Measurements from ENCODE around the gene ADAM23. TPM values are rescaled to one million over a fixed set of nuclear protein-coding genes. Genes with fewer than 3 reads are reported as not detected.

The ADAM23 gene
- total and polyA plus RNA-seq, 5 donors from 2014 or later: 0.10 to 0.79 TPM; not detected in 3

- Mint-ChIP-seq H3K27ac (no peak overlapping the region), H3K36me3 (no peaks in the 10 kb centered on the region), H3K9me3 (peaks cover 0 to 2% (median 0%) of the 10 kb centered on the region in 7 donors), H3K4me3 (no peak overlapping the region), H3K4me1 (peaks cover 3 to 11% (median 8%) of the 10 kb centered on the region in 4 donors), H3K27me3 (peaks cover 5% of the 10 kb centered on the region)
- Histone ChIP-seq H3K36me3 (ENCODE audit: control insufficient read depth, insufficient read depth, low read length) (no peaks in the 10 kb centered on the region), H3K4me3 (ENCODE audit: low read depth, low read length) (no peak overlapping the region), H3K4me1 (ENCODE audit: control insufficient read depth, insufficient read depth, low read length, poor library complexity, severe bottlenecking) (no peaks in the 10 kb centered on the region), H3K9me3 (ENCODE audit: control insufficient read depth in 2 of 2, low read length in 2 of 2) (no peaks in the 10 kb centered on the region), H3K27ac (ENCODE audit: insufficient read depth, low read length, poor library complexity, severe bottlenecking) (no peak overlapping the region), H3K27me3 (ENCODE audit: control insufficient read depth, insufficient read depth, low read length) (no peaks in the 10 kb centered on the region)
- ATAC-seq (ENCODE audit: low read depth in 2 of 2) (no peak), DNase-seq (no peak)
These were observed 88.7 kb downstream of the ADAM23 start for GRCh38 chr2:206531996-206532543.

- H3K36me3 Mint-ChIP-seq: no peaks in the 10 kb centered on the region
- no peak overlapping the region for H3K27ac Mint-ChIP-seq
- H3K4me1 ChIP-seq (ENCODE audit: control insufficient read depth, insufficient read depth, low read length, poor library complexity, severe bottlenecking): no peaks in the 10 kb centered on the region
- no peak for ATAC-seq (ENCODE audit: low read depth in 2 of 2)
- no peaks in the 10 kb centered on the region for H3K36me3 ChIP-seq (ENCODE audit: control insufficient read depth, insufficient read depth, low read length)
- H3K4me3 Mint-ChIP-seq: no peak overlapping the region
- no peak overlapping the region for H3K27ac ChIP-seq (ENCODE audit: insufficient read depth, low read length, poor library complexity, severe bottlenecking)
- no peak overlapping the region for H3K4me3 ChIP-seq (ENCODE audit: low read depth, low read length)
- H3K9me3 ChIP-seq (ENCODE audit: control insufficient read depth in 2 of 2, low read length in 2 of 2): no peaks in the 10 kb centered on the region
- DNase-seq: no peak
- H3K9me3 Mint-ChIP-seq: peaks cover 0 to 2% (median 0%) of the 10 kb centered on the region in 7 donors
- H3K4me1 Mint-ChIP-seq: peaks cover 3 to 11% (median 8%) of the 10 kb centered on the region in 4 donors
- H3K27me3 Mint-ChIP-seq: peaks cover 5% of the 10 kb centered on the region
- H3K27me3 ChIP-seq (ENCODE audit: control insufficient read depth, insufficient read depth, low read length): no peaks in the 10 kb centered on the region
These were observed 90.6 kb downstream of the ADAM23 start for GRCh38 chr2:206533977-206534376.

- ATAC-seq (ENCODE audit: low read depth in 2 of 2) (no peak), DNase-seq (no peak)
- no peak overlapping the region for H3K27ac ChIP-seq (ENCODE audit: insufficient read depth, low read length, poor library complexity, severe bottlenecking)
- no peak overlapping the region for H3K4me3 Mint-ChIP-seq
- peaks cover 3 to 10% (median 8%) of the 10 kb centered on the region in 4 donors for H3K4me1 Mint-ChIP-seq
- H3K36me3 Mint-ChIP-seq: no peaks in the 10 kb centered on the region
- H3K36me3 ChIP-seq (ENCODE audit: control insufficient read depth, insufficient read depth, low read length): no peaks in the 10 kb centered on the region
- H3K27me3 Mint-ChIP-seq: peaks cover 5% of the 10 kb centered on the region
- H3K27ac Mint-ChIP-seq: no peak overlapping the region
- H3K4me1 ChIP-seq (ENCODE audit: control insufficient read depth, insufficient read depth, low read length, poor library complexity, severe bottlenecking): no peaks in the 10 kb centered on the region
- no peaks in the 10 kb centered on the region for H3K9me3 ChIP-seq (ENCODE audit: control insufficient read depth in 2 of 2, low read length in 2 of 2)
- no peaks in the 10 kb centered on the region for H3K9me3 Mint-ChIP-seq
- no peaks in the 10 kb centered on the region for H3K27me3 ChIP-seq (ENCODE audit: control insufficient read depth, insufficient read depth, low read length)
- no peak overlapping the region for H3K4me3 ChIP-seq (ENCODE audit: low read depth, low read length)
These were observed 92.1 kb downstream of the ADAM23 start for GRCh38 chr2:206535260-206535986.

- Histone ChIP-seq H3K9me3 (ENCODE audit: control insufficient read depth in 2 of 2, low read length in 2 of 2) (no peaks in the 10 kb centered on the region), H3K4me1 (ENCODE audit: control insufficient read depth, insufficient read depth, low read length, poor library complexity, severe bottlenecking) (no peaks in the 10 kb centered on the region), H3K36me3 (ENCODE audit: control insufficient read depth, insufficient read depth, low read length) (no peaks in the 10 kb centered on the region), H3K27ac (ENCODE audit: insufficient read depth, low read length, poor library complexity, severe bottlenecking) (no peak overlapping the region), H3K4me3 (ENCODE audit: low read depth, low read length) (no peak overlapping the region), H3K27me3 (ENCODE audit: control insufficient read depth, insufficient read depth, low read length) (no peaks in the 10 kb centered on the region)
- Mint-ChIP-seq H3K4me1 (peaks cover 0 to 4% (median 2%) of the 10 kb centered on the region in 4 donors), H3K27me3 (peaks cover 4% of the 10 kb centered on the region), H3K36me3 (no peaks in the 10 kb centered on the region), H3K27ac (no peak overlapping the region), H3K9me3 (peaks cover 0 to 6% (median 0%) of the 10 kb centered on the region in 7 donors), H3K4me3 (no peak overlapping the region)
- no peak for ATAC-seq (ENCODE audit: low read depth in 2 of 2)
- DNase-seq: no peak
These were observed 97.4 kb downstream of the ADAM23 start for GRCh38 chr2:206540757-206541156.

GRCh38 chr2:206543073-206543472, 99.7 kb downstream of the ADAM23 start:
- no peaks in the 10 kb centered on the region for H3K27me3 ChIP-seq (ENCODE audit: control insufficient read depth, insufficient read depth, low read length)
- H3K27ac ChIP-seq (ENCODE audit: insufficient read depth, low read length, poor library complexity, severe bottlenecking): no peak overlapping the region
- Mint-ChIP-seq H3K4me3 (no peak overlapping the region), H3K27me3 (peaks cover 9% of the 10 kb centered on the region), H3K36me3 (no peaks in the 10 kb centered on the region), H3K9me3 (peaks cover 0 to 6% (median 0%) of the 10 kb centered on the region in 7 donors), H3K4me1 (peaks cover 0 to 4% (median 2%) of the 10 kb centered on the region in 4 donors), H3K27ac (peak overlapping the region in 1 of 3 donors; percentile 4)
- DNase-seq (no peak), ATAC-seq (ENCODE audit: low read depth in 2 of 2) (no peak)
- no peaks in the 10 kb centered on the region for H3K36me3 ChIP-seq (ENCODE audit: control insufficient read depth, insufficient read depth, low read length)
- H3K4me3 ChIP-seq (ENCODE audit: low read depth, low read length): no peak overlapping the region
- H3K4me1 ChIP-seq (ENCODE audit: control insufficient read depth, insufficient read depth, low read length, poor library complexity, severe bottlenecking): no peaks in the 10 kb centered on the region
- H3K9me3 ChIP-seq (ENCODE audit: control insufficient read depth in 2 of 2, low read length in 2 of 2): no peaks in the 10 kb centered on the region

GRCh38 chr2:206548383-206548782, 105.1 kb downstream of the ADAM23 start:
- no peak for ATAC-seq (ENCODE audit: low read depth in 2 of 2)
- no peaks in the 10 kb centered on the region for H3K36me3 ChIP-seq (ENCODE audit: control insufficient read depth, insufficient read depth, low read length)
- no peaks in the 10 kb centered on the region for H3K9me3 ChIP-seq (ENCODE audit: control insufficient read depth in 2 of 2, low read length in 2 of 2)
- H3K4me3 ChIP-seq (ENCODE audit: low read depth, low read length): no peak overlapping the region
- Mint-ChIP-seq H3K36me3 (no peaks in the 10 kb centered on the region), H3K4me1 (no peaks in the 10 kb centered on the region), H3K27me3 (peaks cover 10% of the 10 kb centered on the region), H3K9me3 (peaks cover 0 to 6% (median 0%) of the 10 kb centered on the region in 7 donors), H3K27ac (no peak overlapping the region), H3K4me3 (no peak overlapping the region)
- DNase-seq: no peak
- no peaks in the 10 kb centered on the region for H3K4me1 ChIP-seq (ENCODE audit: control insufficient read depth, insufficient read depth, low read length, poor library complexity, severe bottlenecking)
- no peak overlapping the region for H3K27ac ChIP-seq (ENCODE audit: insufficient read depth, low read length, poor library complexity, severe bottlenecking)
- H3K27me3 ChIP-seq (ENCODE audit: control insufficient read depth, insufficient read depth, low read length): no peaks in the 10 kb centered on the region

GRCh38 chr2:206555721-206556120, 112.4 kb downstream of the ADAM23 start:
- Mint-ChIP-seq H3K9me3 (no peaks in the 10 kb centered on the region), H3K27ac (no peak overlapping the region), H3K27me3 (peaks cover 4% of the 10 kb centered on the region), H3K4me1 (no peaks in the 10 kb centered on the region), H3K36me3 (no peaks in the 10 kb centered on the region), H3K4me3 (no peak overlapping the region)
- DNase-seq (no peak), ATAC-seq (ENCODE audit: low read depth in 2 of 2) (no peak)
- H3K27ac ChIP-seq (ENCODE audit: insufficient read depth, low read length, poor library complexity, severe bottlenecking): no peak overlapping the region
- no peak overlapping the region for H3K4me3 ChIP-seq (ENCODE audit: low read depth, low read length)
- H3K36me3 ChIP-seq (ENCODE audit: control insufficient read depth, insufficient read depth, low read length): no peaks in the 10 kb centered on the region
- no peaks in the 10 kb centered on the region for H3K27me3 ChIP-seq (ENCODE audit: control insufficient read depth, insufficient read depth, low read length)
- H3K4me1 ChIP-seq (ENCODE audit: control insufficient read depth, insufficient read depth, low read length, poor library complexity, severe bottlenecking): no peaks in the 10 kb centered on the region
- no peaks in the 10 kb centered on the region for H3K9me3 ChIP-seq (ENCODE audit: control insufficient read depth in 2 of 2, low read length in 2 of 2)

Measured in CD4-positive, CD25-positive, alpha-beta regulatory T cell (primary cell).